Neuronal stem cell (in vitro differentiated cells): ENCODE measurements around the gene EREG.

Experiments used
- DNase-seq: peaks from one replicate; pipeline ENCODE4 v3.0.0-alpha.2; 2013; ENCODE audit warnings: low spot score
- H2AFZ ChIP-seq: one replicate; pipeline ENCODE4 v1.6.1; 2013; ENCODE audit warnings: mild to moderate bottlenecking, low read length, inconsistent platforms
- H2AK5ac ChIP-seq: 2 replicates; pipeline ENCODE4 v1.6.1; 2013; ENCODE audit warnings: low read depth, mild to moderate bottlenecking, inconsistent platforms, low read length, moderate library complexity, mixed read lengths
- H2BK120ac ChIP-seq: 2 replicates; pipeline ENCODE4 v1.6.1; 2013; ENCODE audit warnings: low read depth, mild to moderate bottlenecking, inconsistent platforms, low read length, moderate library complexity, mixed read lengths
- H2BK12ac ChIP-seq: one replicate; pipeline ENCODE4 v1.6.1; 2013; ENCODE audit warnings: low read length, inconsistent platforms
- H2BK15ac ChIP-seq: 2 replicates; pipeline ENCODE4 v1.6.1; 2013; ENCODE audit warnings: mild to moderate bottlenecking, low read length, inconsistent platforms, mixed read lengths
- H2BK5ac ChIP-seq: one replicate; pipeline ENCODE4 v1.6.1; 2013; ENCODE audit warnings: inconsistent platforms, mild to moderate bottlenecking, low read length, moderate library complexity
- H3K14ac ChIP-seq: one replicate; pipeline ENCODE4 v1.6.1; 2013; ENCODE audit warnings: low read length, inconsistent platforms
- H3K18ac ChIP-seq: 2 replicates; pipeline ENCODE4 v1.6.1; 2013; ENCODE audit warnings: low read length, inconsistent platforms
- H3K23ac ChIP-seq: 2 replicates; pipeline ENCODE4 v1.6.1; 2013; ENCODE audit warnings: low read depth, mild to moderate bottlenecking, mixed read lengths, low read length, inconsistent platforms; ENCODE audit not compliant: poor library complexity
- H3K27ac ChIP-seq: replicated peaks from 3 replicates; pipeline ENCODE4 v1.5.1; 2013; ENCODE audit warnings: low read length, inconsistent platforms
- H3K27me3 ChIP-seq, 3 experiments: 2 replicates each; pipeline ENCODE4 v1.6.1; 2013; ENCODE audit warnings: low read length in 3 of 3, mild to moderate bottlenecking in 2 of 3, inconsistent platforms in 1 of 3, low read depth in 1 of 3, mixed read lengths in 1 of 3, moderate library complexity in 1 of 3; ENCODE audit not compliant: control insufficient read depth in 3 of 3, insufficient read depth in 3 of 3
- H3K36me3 ChIP-seq, 2 donors: replicated peaks in 1 of 2; 2 replicates each; pipeline ENCODE4 v1.6.1; 2013; ENCODE audit warnings: low read length in 2 of 2; ENCODE audit not compliant: control insufficient read depth in 2 of 2, insufficient read depth in 2 of 2
- H3K4ac ChIP-seq: 2 replicates; pipeline ENCODE4 v1.6.1; 2013; ENCODE audit warnings: inconsistent platforms, mild to moderate bottlenecking, low read length, moderate library complexity
- H3K4me1 ChIP-seq, 2 donors: 1 replicate in 1 of 2; 2 replicates in 1 of 2; pipeline ENCODE4 v1.6.1; 2013; ENCODE audit warnings: low read length in 2 of 2, low read depth in 1 of 2; ENCODE audit not compliant: control insufficient read depth in 2 of 2, insufficient read depth in 1 of 2
- H3K4me2 ChIP-seq: one replicate; pipeline ENCODE4 v1.6.1; 2013; ENCODE audit warnings: mild to moderate bottlenecking, low read length, inconsistent platforms; ENCODE audit not compliant: insufficient read depth, poor library complexity, severe bottlenecking
- H3K4me3 ChIP-seq, 2 donors: 2 replicates each; pipeline ENCODE4 v1.5.1; 2013; ENCODE audit warnings: low read length in 2 of 2, mild to moderate bottlenecking in 2 of 2, inconsistent platforms in 1 of 2, moderate library complexity in 1 of 2
- H3K79me1 ChIP-seq: one replicate; pipeline ENCODE4 v1.6.1; 2013; ENCODE audit warnings: low read depth, mild to moderate bottlenecking, inconsistent platforms, low read length, moderate library complexity
- H3K9ac ChIP-seq: one replicate; pipeline ENCODE4 v1.6.1; 2013; ENCODE audit warnings: mild to moderate bottlenecking, low read depth, low read length, inconsistent platforms; ENCODE audit not compliant: poor library complexity
- H3K9me3 ChIP-seq, 2 donors: replicated peaks in 1 of 2; 2 replicates each; pipeline versions ENCODE3 to v1.6.1; 2013; ENCODE audit warnings: low read length in 2 of 2, mild to moderate bottlenecking in 2 of 2, inconsistent platforms in 1 of 2, low read depth in 1 of 2, mixed read lengths in 1 of 2, moderate library complexity in 1 of 2; ENCODE audit not compliant: control insufficient read depth in 2 of 2, insufficient read depth in 1 of 2
- H4K8ac ChIP-seq: one replicate; pipeline ENCODE4 v1.6.1; 2013; ENCODE audit warnings: low read depth, mild to moderate bottlenecking, inconsistent platforms, low read length, moderate library complexity
- H4K91ac ChIP-seq: one replicate; pipeline ENCODE4 v1.6.1; 2013; ENCODE audit warnings: low read length, low read depth, mild to moderate bottlenecking, inconsistent platforms; ENCODE audit not compliant: poor library complexity
- WGBS, 2 donors: extraction: QIAGEN DNeasy Blood & Tissue Kit; methylation state at CpG; one replicate each; pipeline ENCODE4 v1.1.7; 2013; ENCODE audit warnings: missing lambda C conversion rate in 2 of 2, mixed read lengths in 1 of 2; ENCODE audit not compliant: insufficient read length in 2 of 2, insufficient replicate concordance in 1 of 2; ENCODE audit errors: extremely low coverage in 2 of 2; 5-methylcytosine and 5-hydroxymethylcytosine counted together

The EREG gene

GRCh38 chr4:74379912-74380311 lies 15.0 kb downstream of the EREG start:
- H3K4me2 ChIP-seq = no peak overlapping the region
- H2BK120ac ChIP-seq = no peak overlapping the region
- H3K4me3 ChIP-seq = no peak overlapping the region
- no CpG with 5 or more reads among the region's 6 CpGs for WGBS, 2 donors
- H2BK5ac ChIP-seq = no peak overlapping the region
- no peak overlapping the region for H4K8ac ChIP-seq
- H3K9ac ChIP-seq = no peak overlapping the region
- H3K79me1 ChIP-seq = no peaks in the 10 kb centered on the region
- H3K18ac ChIP-seq = no peak overlapping the region
- H3K27ac ChIP-seq = no peak overlapping the region
- H3K36me3 ChIP-seq = no peaks in the 10 kb centered on the region
- no peak overlapping the region for H2BK15ac ChIP-seq
- H3K23ac ChIP-seq = no peak overlapping the region
- DNase-seq = no peak
- H2BK12ac ChIP-seq = no peak overlapping the region
- H3K14ac ChIP-seq = no peak overlapping the region
- H2AFZ ChIP-seq = no peak overlapping the region
- no peaks in the 10 kb centered on the region for H3K4me1 ChIP-seq
- no peak overlapping the region for H2AK5ac ChIP-seq
- H3K4ac ChIP-seq = no peak overlapping the region
- no peak overlapping the region for H4K91ac ChIP-seq
- H3K9me3 ChIP-seq = no peaks in the 10 kb centered on the region
- H3K27me3 ChIP-seq = no peaks in the 10 kb centered on the region

DNA sequence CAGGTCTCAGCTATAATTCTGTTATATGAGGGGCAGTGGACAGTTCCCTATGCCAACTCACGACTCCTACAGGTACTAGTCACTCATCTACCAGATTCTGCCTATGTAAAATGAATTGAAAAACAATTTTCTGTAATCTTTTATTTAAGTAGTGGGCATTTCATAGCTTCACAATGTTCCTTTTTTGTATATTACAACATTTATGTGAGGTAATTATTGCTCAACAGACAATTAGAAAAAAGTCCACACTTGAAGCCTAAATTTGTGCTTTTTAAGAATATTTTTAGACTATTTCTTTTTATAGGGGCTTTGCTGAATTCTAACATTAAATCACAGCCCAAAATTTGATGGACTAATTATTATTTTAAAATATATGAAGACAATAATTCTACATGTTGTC lies 20.4 kb downstream of the EREG start:
- Histone ChIP-seq H3K4me3 (no peak overlapping the region), H3K23ac (no peak overlapping the region), H2BK5ac (no peak overlapping the region), H3K4me2 (no peak overlapping the region), H3K27ac (no peak overlapping the region), H3K18ac (no peak overlapping the region), H3K9ac (no peak overlapping the region), H3K27me3 (no peaks in the 10 kb centered on the region), H4K91ac (no peak overlapping the region), H3K9me3 (no peaks in the 10 kb centered on the region), H3K14ac (no peak overlapping the region), H3K4me1 (no peaks in the 10 kb centered on the region), H2BK12ac (no peak overlapping the region), H2BK120ac (no peak overlapping the region), H4K8ac (no peak overlapping the region), H2AK5ac (no peak overlapping the region), H3K79me1 (no peaks in the 10 kb centered on the region), H3K4ac (no peak overlapping the region), H2BK15ac (no peak overlapping the region), H3K36me3 (no peaks in the 10 kb centered on the region), H2AFZ (no peak overlapping the region)
- DNase-seq = no peak
- WGBS, 2 donors = no CpG with 5 or more reads among the region's 1 CpG

DNA sequence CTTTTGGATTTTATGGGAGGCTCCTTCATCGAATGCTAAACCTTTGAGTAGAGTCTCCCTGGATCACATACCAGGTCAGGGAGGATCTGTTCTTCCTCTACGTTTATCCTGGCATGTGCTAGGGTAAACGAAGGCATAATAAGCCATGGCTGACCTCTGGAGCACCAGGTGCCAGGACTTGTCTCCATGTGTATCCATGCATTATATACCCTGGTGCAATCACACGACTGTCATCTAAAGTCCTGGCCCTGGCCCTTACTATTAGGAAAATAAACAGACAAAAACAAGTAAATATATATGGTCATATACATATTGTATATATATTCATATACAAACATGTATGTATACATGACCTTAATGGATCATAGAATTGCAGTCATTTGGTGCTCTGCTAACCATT lies 21.2 kb downstream of the EREG start:
- no peak overlapping the region for H3K27ac ChIP-seq
- no peak overlapping the region for H4K91ac ChIP-seq
- no peak overlapping the region for H3K9ac ChIP-seq
- H2BK12ac ChIP-seq = no peak overlapping the region
- no peaks in the 10 kb centered on the region for H3K9me3 ChIP-seq
- H3K14ac ChIP-seq = no peak overlapping the region
- H3K4me3 ChIP-seq = no peak overlapping the region
- H4K8ac ChIP-seq = no peak overlapping the region
- H2BK120ac ChIP-seq = no peak overlapping the region
- no peak overlapping the region for H2BK5ac ChIP-seq
- no peak overlapping the region for H3K4ac ChIP-seq
- no peak overlapping the region for H2BK15ac ChIP-seq
- H3K4me1 ChIP-seq = no peaks in the 10 kb centered on the region
- no CpG with 5 or more reads among the region's 4 CpGs for WGBS, 2 donors
- H3K27me3 ChIP-seq = no peaks in the 10 kb centered on the region
- no peak overlapping the region for H3K18ac ChIP-seq
- no peak for DNase-seq
- H2AFZ ChIP-seq = no peak overlapping the region
- no peak overlapping the region for H3K4me2 ChIP-seq
- H2AK5ac ChIP-seq = no peak overlapping the region
- no peak overlapping the region for H3K23ac ChIP-seq
- H3K79me1 ChIP-seq = no peaks in the 10 kb centered on the region
- no peaks in the 10 kb centered on the region for H3K36me3 ChIP-seq

DNA sequence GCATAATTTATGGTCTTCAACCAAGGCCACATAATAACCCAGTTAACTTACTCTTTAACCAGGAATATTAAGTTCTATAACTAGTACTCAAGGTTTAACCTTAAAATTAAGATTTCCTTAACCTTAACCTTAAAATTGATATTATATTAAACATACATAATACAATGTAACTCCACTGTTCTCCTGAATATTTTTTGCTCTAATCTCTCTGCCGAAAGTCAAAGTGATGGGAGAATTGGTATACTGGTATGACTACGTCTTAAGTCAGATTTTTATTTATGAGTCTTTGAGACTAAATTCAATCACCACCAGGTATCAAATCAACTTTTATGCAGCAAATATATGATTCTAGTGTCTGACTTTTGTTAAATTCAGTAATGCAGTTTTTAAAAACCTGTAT lies 22.8 kb downstream of the EREG start:
- Histone ChIP-seq H3K18ac (no peak overlapping the region), H3K9me3 (no peaks in the 10 kb centered on the region), H2AK5ac (no peak overlapping the region), H3K23ac (no peak overlapping the region), H3K4me1 (no peaks in the 10 kb centered on the region), H3K9ac (no peak overlapping the region), H4K91ac (no peak overlapping the region), H2BK120ac (no peak overlapping the region), H4K8ac (no peak overlapping the region), H2AFZ (no peak overlapping the region), H3K27me3 (no peaks in the 10 kb centered on the region), H3K79me1 (no peaks in the 10 kb centered on the region), H3K4me2 (no peak overlapping the region), H3K36me3 (no peaks in the 10 kb centered on the region), H3K4ac (no peak overlapping the region), H3K4me3 (no peak overlapping the region), H2BK5ac (no peak overlapping the region), H3K14ac (no peak overlapping the region), H2BK12ac (no peak overlapping the region), H2BK15ac (no peak overlapping the region), H3K27ac (no peak overlapping the region)
- DNase-seq = no peak
- WGBS, 2 donors = no CpG with 5 or more reads among the region's 2 CpGs
